Endothelial cell (in vitro differentiated cells): ENCODE data around the gene IFT52. TPM values are rescaled to one million over a fixed set of nuclear protein-coding genes. Genes with fewer than 3 reads are reported as not detected.
A peak's percentile ranks its signal among the peaks of the same experiment; 100 is the strongest.

Experiments used
- DNase-seq: peaks from one replicate; pipeline ENCODE4 v3.0.0; 2021; ENCODE audit warnings: low spot score
- H3K27ac Mint-ChIP-seq: one replicate; pipeline ENCODE4 v1.8.0; 2021; ENCODE audit warnings: mixed read lengths, inconsistent platforms; ENCODE audit not compliant: unreplicated experiment
- H3K27me3 Mint-ChIP-seq: one replicate; pipeline ENCODE4 v1.8.0; 2021; ENCODE audit warnings: mild to moderate bottlenecking, moderate library complexity, mixed read lengths, inconsistent platforms; ENCODE audit not compliant: unreplicated experiment
- H3K36me3 Mint-ChIP-seq: one replicate; pipeline ENCODE4 v1.8.0; 2021; ENCODE audit warnings: mild to moderate bottlenecking, low read depth, mixed read lengths, inconsistent platforms; ENCODE audit not compliant: unreplicated experiment
- H3K4me1 Mint-ChIP-seq: one replicate; pipeline ENCODE4 v1.8.0; 2021; ENCODE audit warnings: mild to moderate bottlenecking, mixed read lengths, inconsistent platforms; ENCODE audit not compliant: unreplicated experiment
- H3K4me3 Mint-ChIP-seq: one replicate; pipeline ENCODE4 v1.8.0; 2021; ENCODE audit warnings: mild to moderate bottlenecking, mixed read lengths, inconsistent platforms; ENCODE audit not compliant: unreplicated experiment
- H3K9me3 Mint-ChIP-seq: one replicate; pipeline ENCODE4 v1.8.0; 2021; ENCODE audit warnings: mixed read lengths, inconsistent platforms; ENCODE audit not compliant: unreplicated experiment
- total RNA-seq: library from RNA; stranded (reverse); fragmentation: NEBNext Ultra II Directional; extraction: Animal tissue kit (Norgen Biotek cat#: 25700); gene quantifications from one replicate; pipeline ENCODE4 v1.2.1, GENCODE V29; 2021; ENCODE audit not compliant: unreplicated experiment
- TF ChIP-seq, protein P1 (sequence below): fragments of 200-600 bp; sonication (generic); IDR thresholded peaks from one replicate; pipeline ENCODE4 v1.5.0; 2021; ENCODE audit warnings: antibody characterized with exemption; ENCODE audit not compliant: unreplicated experiment

The IFT52 gene
- total RNA-seq, 1 donor from 2014 or later, result 49.0 TPM

- H3K4me1 Mint-ChIP-seq, result no peaks in the 10 kb centered on the region
- TF ChIP-seq, protein P1, sequence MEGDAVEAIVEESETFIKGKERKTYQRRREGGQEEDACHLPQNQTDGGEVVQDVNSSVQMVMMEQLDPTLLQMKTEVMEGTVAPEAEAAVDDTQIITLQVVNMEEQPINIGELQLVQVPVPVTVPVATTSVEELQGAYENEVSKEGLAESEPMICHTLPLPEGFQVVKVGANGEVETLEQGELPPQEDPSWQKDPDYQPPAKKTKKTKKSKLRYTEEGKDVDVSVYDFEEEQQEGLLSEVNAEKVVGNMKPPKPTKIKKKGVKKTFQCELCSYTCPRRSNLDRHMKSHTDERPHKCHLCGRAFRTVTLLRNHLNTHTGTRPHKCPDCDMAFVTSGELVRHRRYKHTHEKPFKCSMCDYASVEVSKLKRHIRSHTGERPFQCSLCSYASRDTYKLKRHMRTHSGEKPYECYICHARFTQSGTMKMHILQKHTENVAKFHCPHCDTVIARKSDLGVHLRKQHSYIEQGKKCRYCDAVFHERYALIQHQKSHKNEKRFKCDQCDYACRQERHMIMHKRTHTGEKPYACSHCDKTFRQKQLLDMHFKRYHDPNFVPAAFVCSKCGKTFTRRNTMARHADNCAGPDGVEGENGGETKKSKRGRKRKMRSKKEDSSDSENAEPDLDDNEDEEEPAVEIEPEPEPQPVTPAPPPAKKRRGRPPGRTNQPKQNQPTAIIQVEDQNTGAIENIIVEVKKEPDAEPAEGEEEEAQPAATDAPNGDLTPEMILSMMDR, result no peak
- peak overlapping the region; percentile 82 for H3K4me3 Mint-ChIP-seq
- H3K36me3 Mint-ChIP-seq, result no peaks in the 10 kb centered on the region
- H3K27me3 Mint-ChIP-seq, result no peaks in the 10 kb centered on the region
- no peaks in the 10 kb centered on the region for H3K9me3 Mint-ChIP-seq
- no peak overlapping the region for H3K27ac Mint-ChIP-seq
- peak; percentile 34 for DNase-seq
Observed at GRCh38 chr20:43667341-43668132, 76.8 kb downstream of the IFT52 start.

DNA sequence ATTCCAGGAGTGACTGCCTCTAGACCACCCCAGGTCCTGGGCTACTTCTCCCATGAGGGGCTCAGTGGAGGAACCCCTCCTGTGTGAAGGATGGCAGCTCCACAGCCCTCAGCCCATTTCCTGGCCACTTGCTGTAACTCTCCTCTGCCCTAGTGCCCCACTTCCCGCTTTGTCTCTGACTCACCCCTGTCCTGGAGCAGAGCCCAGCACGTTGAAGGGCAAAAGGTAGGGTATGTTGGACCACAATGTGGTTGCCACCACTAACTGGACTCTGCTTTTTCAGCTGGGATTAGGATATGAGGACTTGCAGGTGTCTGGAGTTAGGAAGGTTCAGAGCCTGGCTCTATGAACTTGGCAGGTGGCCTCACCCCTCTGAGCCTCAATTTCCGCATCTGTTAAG lies 78.6 kb downstream of the IFT52 start:
- H3K27ac Mint-ChIP-seq, result no peak overlapping the region
- H3K36me3 Mint-ChIP-seq, result no peaks in the 10 kb centered on the region
- no peaks in the 10 kb centered on the region for H3K4me1 Mint-ChIP-seq
- no peaks in the 10 kb centered on the region for H3K9me3 Mint-ChIP-seq
- no peaks in the 10 kb centered on the region for H3K27me3 Mint-ChIP-seq
- H3K4me3 Mint-ChIP-seq, result no peak overlapping the region
- TF ChIP-seq, protein P1, result no peak
- DNase-seq, result no peak

DNA sequence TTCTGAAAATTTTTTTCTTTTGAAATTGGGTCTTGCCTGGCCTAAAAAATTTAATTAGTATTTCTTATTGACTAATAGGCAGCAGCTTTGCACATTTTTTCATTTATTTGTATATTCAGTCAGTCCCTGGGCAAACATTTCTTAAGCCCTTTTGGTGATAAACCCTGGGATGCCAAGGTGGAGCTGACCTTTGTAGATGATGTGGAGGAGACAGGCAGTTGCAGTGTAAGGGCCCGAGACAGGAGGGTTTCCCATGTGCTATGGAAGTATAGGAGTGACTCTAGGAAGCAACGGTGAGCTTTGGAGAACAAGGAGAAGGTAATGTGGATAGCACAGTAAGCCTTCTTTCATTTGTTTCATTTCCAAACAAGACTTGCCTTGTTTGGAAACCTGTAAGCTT lies 79.7 kb downstream of the IFT52 start:
- H3K36me3 Mint-ChIP-seq, result no peaks in the 10 kb centered on the region
- TF ChIP-seq, protein P1, result no peak
- H3K4me1 Mint-ChIP-seq, result no peaks in the 10 kb centered on the region
- H3K4me3 Mint-ChIP-seq, result no peak overlapping the region
- no peaks in the 10 kb centered on the region for H3K9me3 Mint-ChIP-seq
- H3K27ac Mint-ChIP-seq, result no peak overlapping the region
- H3K27me3 Mint-ChIP-seq, result no peaks in the 10 kb centered on the region
- DNase-seq, result no peak

- H3K27me3 Mint-ChIP-seq, result peaks cover 4% of the 10 kb centered on the region
- peaks cover 1% of the 10 kb centered on the region for H3K4me1 Mint-ChIP-seq
- no peaks in the 10 kb centered on the region for H3K9me3 Mint-ChIP-seq
- no peak for DNase-seq
- H3K36me3 Mint-ChIP-seq, result no peaks in the 10 kb centered on the region
- H3K27ac Mint-ChIP-seq, result no peak overlapping the region
- H3K4me3 Mint-ChIP-seq, result no peak overlapping the region
- TF ChIP-seq, protein P1, result no peak
Observed at GRCh38 chr20:43676368-43676767, 85.6 kb downstream of the IFT52 start.

DNA sequence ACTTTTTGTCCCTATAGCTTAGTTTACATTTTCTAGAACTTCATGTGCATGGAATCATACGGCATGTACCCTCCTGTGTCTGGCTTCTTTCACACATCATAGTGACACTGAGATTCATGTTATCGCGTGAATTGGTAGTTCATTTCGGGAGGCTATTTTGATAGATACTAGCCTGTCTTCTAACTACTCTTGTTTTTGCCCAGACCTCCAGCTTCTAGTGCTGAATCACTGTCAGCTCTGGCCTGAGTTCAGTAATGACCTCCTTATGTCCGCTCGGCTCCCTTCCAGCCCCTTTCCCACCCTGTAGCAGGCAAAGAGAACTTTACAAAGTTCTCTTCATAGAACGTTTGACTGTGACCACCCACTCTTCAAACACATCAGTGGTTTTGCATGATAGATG lies 90.2 kb downstream of the IFT52 start:
- H3K9me3 Mint-ChIP-seq, result no peaks in the 10 kb centered on the region
- H3K36me3 Mint-ChIP-seq, result no peaks in the 10 kb centered on the region
- peaks cover 4% of the 10 kb centered on the region for H3K27me3 Mint-ChIP-seq
- H3K4me3 Mint-ChIP-seq, result no peak overlapping the region
- no peak for DNase-seq
- no peak overlapping the region for H3K27ac Mint-ChIP-seq
- TF ChIP-seq, protein P1, result no peak
- peaks cover 3% of the 10 kb centered on the region for H3K4me1 Mint-ChIP-seq
